Activated T-helper 2 cell treated with anti-CD3 and anti-CD28 coated beads, Interferon-gamma antibody, Interleukin-2, Interleukin-4, amounts not matched to agents 10 μg/mL and 5 μg/mL and 100 μg/mL, durations not matched to agents 14 hours and 24 hours and 36 hours (primary cell): ENCODE data around the gene PTPN23. TPM values are rescaled to one million over a fixed set of nuclear protein-coding genes. Genes with fewer than 3 reads are reported as not detected.
A peak's percentile ranks its signal among the peaks of the same experiment; 100 is the strongest.

Experiments
- DNase-seq: peaks from one replicate; pipeline ENCODE4 v3.0.0; 2021; ENCODE audit warnings: low spot score
- H3K27ac Mint-ChIP-seq: one replicate; pipeline ENCODE4 v1.8.0; 2021; ENCODE audit warnings: mixed read lengths
- H3K27me3 Mint-ChIP-seq: one replicate; pipeline ENCODE4 v1.8.0; 2021; ENCODE audit warnings: low read depth, mixed read lengths
- H3K36me3 Mint-ChIP-seq: one replicate; pipeline ENCODE4 v1.8.0; 2021; ENCODE audit warnings: low read depth, mixed read lengths
- H3K4me1 Mint-ChIP-seq: one replicate; pipeline ENCODE4 v1.8.0; 2021; ENCODE audit warnings: low read depth, mixed read lengths
- H3K4me3 Mint-ChIP-seq: one replicate; pipeline ENCODE4 v1.8.0; 2021; ENCODE audit warnings: low read depth, mild to moderate bottlenecking, moderate library complexity, mixed read lengths
- H3K9me3 Mint-ChIP-seq: one replicate; pipeline ENCODE4 v1.8.0; 2021; ENCODE audit warnings: mixed read lengths
- intact Hi-C: fragments of 100-400 bp; cut with micrococcal nuclease; formaldehyde crosslinking; loops from one replicate; pipeline ENCODE4 v1.15.1; 2023
- total RNA-seq: library from RNA; stranded (reverse); gene quantifications from 2 replicates; pipeline ENCODE4 v1.2.3, GENCODE V29; 2022

Gene PTPN23
- total RNA-seq, 1 donor from 2014 or later: 35.7 TPM

- DNase-seq: peak; percentile 83
- peak overlapping the region; percentile 99 for H3K27ac Mint-ChIP-seq
- intact Hi-C loops: loop anchor here (1.0 to 5.0 kb wide), 3 partner anchors 55 to 367 kb away; partner anchors contain the start of genes ELP6 and SCAP
- H3K36me3 Mint-ChIP-seq: peaks cover 41% of the 10 kb centered on the region
- peak overlapping the region; percentile 65 for H3K4me3 Mint-ChIP-seq
- no peaks in the 10 kb centered on the region for H3K27me3 Mint-ChIP-seq
- no peaks in the 10 kb centered on the region for H3K9me3 Mint-ChIP-seq
- H3K4me1 Mint-ChIP-seq: peaks cover 12% of the 10 kb centered on the region
These were observed 40.0 kb downstream of the PTPN23 start for GRCh38 chr3:47420511-47421484.

DNA sequence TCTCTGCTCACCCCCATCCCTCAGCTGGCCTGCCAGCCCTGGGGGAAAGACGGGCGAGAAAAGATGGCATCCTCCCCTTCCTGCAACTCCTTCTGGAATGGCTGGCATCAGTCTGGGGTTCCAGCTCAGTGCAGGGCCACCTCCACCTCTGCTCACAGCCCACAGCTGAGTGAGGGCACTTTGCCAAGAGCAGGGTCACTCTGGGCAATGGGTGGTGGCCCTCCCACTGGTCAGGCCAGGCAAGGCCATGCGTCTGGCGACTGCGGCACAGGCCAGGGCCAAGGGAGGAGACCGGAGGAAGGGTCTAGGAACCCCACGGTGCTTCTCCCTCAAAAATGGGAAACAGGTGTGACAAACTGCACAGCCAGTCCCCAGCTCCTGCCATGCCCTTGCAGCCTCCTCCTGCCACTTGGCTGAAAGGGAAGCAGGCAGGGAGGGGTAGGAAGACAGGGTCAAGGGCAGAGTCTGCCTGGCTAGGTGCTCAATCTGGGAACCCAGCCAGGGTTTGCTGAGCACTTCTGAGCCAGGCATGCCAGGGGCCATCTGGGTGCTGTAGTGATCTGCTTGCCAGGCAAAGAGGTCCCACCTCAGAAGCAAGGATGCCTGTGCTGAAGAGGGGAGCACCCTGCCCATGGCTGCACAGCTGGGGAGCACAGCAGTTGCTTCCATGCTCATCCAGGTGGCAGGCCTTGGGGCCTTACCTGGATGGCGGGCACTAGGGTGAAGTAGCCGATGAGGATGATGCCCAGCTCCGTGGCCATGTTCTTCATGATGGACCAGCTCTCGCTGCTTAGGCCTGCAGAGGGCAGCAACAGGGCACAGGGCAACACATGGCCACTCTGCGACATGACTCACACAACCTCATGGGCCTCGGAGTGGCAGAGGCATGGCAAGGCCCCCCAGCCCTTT, 41.2 kb downstream of the PTPN23 start:
- Mint-ChIP-seq H3K4me3 (no peak overlapping the region), H3K27me3 (no peaks in the 10 kb centered on the region), H3K4me1 (peaks cover 12% of the 10 kb centered on the region), H3K36me3 (peaks cover 35% of the 10 kb centered on the region), H3K27ac (peak overlapping the region; percentile 99), H3K9me3 (no peaks in the 10 kb centered on the region)
- intact Hi-C loops: loop anchor here (1.0 to 5.0 kb wide), 3 partner anchors 53 to 365 kb away; partner anchors contain the start of genes ELP6 and SCAP
- DNase-seq: no peak

GRCh38 chr3:47422743-47423142, 41.9 kb downstream of the PTPN23 start:
- intact Hi-C loops: loop anchor here (5.0 kb wide), 1 partner anchor 365 kb away; no protein-coding TSS in a partner anchor
- peaks cover 12% of the 10 kb centered on the region for H3K4me1 Mint-ChIP-seq

DNA sequence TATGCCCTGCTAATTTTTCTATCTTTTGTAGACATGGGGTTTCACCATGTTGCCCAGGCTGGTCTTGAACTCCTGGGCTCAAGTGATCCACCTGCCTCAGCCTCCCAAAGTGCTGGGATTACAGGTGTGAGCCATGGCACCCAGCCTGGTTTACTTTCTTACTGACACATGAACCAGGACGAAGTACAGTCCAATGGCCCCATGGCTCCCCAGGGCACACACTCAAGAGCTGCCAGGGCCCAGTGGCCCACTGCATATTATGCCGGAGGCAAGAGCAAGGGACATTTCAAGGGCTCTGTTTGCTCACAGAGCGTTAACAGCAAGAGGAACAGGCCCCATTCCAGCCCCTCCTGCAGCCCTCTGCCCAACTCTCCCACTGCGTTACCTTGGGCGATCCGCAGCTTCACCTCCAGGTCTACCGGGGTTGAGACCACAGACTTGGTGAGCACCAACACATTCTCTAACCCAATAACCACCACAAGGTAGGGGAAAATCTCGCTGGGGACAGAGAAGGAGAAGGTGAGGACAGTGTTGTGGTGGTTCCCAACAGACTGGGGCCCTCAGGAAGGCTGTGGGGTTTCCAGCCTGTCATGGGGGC, 42.8 kb downstream of the PTPN23 start:
- peaks cover 35% of the 10 kb centered on the region for H3K36me3 Mint-ChIP-seq

More at GRCh38 chr3:47422743-47423142, 41.9 kb downstream of the PTPN23 start:
- DNase-seq: no peak
- H3K27ac Mint-ChIP-seq: peak overlapping the region; percentile 57
- no peaks in the 10 kb centered on the region for H3K27me3 Mint-ChIP-seq
- H3K36me3 Mint-ChIP-seq: peaks cover 35% of the 10 kb centered on the region
- no peak overlapping the region for H3K4me3 Mint-ChIP-seq
- H3K9me3 Mint-ChIP-seq: no peaks in the 10 kb centered on the region

GRCh38 chr3:47424434-47425382, 43.9 kb downstream of the PTPN23 start:
- intact Hi-C loops: loop anchor here (5.0 kb wide), 1 partner anchor 363 kb away; no protein-coding TSS in a partner anchor
- peaks cover 12% of the 10 kb centered on the region for H3K4me1 Mint-ChIP-seq

More for the DNA sequence above, 42.8 kb downstream of the PTPN23 start:
- Mint-ChIP-seq H3K27ac (peak overlapping the region; percentile 38), H3K9me3 (no peaks in the 10 kb centered on the region), H3K27me3 (no peaks in the 10 kb centered on the region), H3K4me1 (peaks cover 12% of the 10 kb centered on the region), H3K4me3 (no peak overlapping the region)
- intact Hi-C loops: loop anchor here (5.0 kb wide), 1 partner anchor 364 kb away; no protein-coding TSS in a partner anchor
- no peak for DNase-seq

GRCh38 chr3:47425383-47425778, 44.6 kb downstream of the PTPN23 start:
- peaks cover 12% of the 10 kb centered on the region for H3K4me1 Mint-ChIP-seq
- no peak overlapping the region for H3K27ac Mint-ChIP-seq
- H3K9me3 Mint-ChIP-seq: no peaks in the 10 kb centered on the region
- H3K27me3 Mint-ChIP-seq: no peaks in the 10 kb centered on the region
- DNase-seq: no peak
- H3K36me3 Mint-ChIP-seq: peaks cover 26% of the 10 kb centered on the region
- no peak overlapping the region for H3K4me3 Mint-ChIP-seq
- intact Hi-C loops: no loop called here

More at GRCh38 chr3:47424434-47425382, 43.9 kb downstream of the PTPN23 start:
- Mint-ChIP-seq H3K27me3 (no peaks in the 10 kb centered on the region), H3K36me3 (peaks cover 28% of the 10 kb centered on the region), H3K27ac (no peak overlapping the region), H3K9me3 (no peaks in the 10 kb centered on the region), H3K4me3 (no peak overlapping the region)
- no peak for DNase-seq

GRCh38 chr3:47425959-47426358, 45.1 kb downstream of the PTPN23 start:
- Mint-ChIP-seq H3K9me3 (no peaks in the 10 kb centered on the region), H3K27me3 (no peaks in the 10 kb centered on the region), H3K27ac (no peak overlapping the region), H3K4me1 (peaks cover 9% of the 10 kb centered on the region), H3K36me3 (peaks cover 24% of the 10 kb centered on the region), H3K4me3 (no peak overlapping the region)
- DNase-seq: no peak
- intact Hi-C loops: no loop called here

DNA sequence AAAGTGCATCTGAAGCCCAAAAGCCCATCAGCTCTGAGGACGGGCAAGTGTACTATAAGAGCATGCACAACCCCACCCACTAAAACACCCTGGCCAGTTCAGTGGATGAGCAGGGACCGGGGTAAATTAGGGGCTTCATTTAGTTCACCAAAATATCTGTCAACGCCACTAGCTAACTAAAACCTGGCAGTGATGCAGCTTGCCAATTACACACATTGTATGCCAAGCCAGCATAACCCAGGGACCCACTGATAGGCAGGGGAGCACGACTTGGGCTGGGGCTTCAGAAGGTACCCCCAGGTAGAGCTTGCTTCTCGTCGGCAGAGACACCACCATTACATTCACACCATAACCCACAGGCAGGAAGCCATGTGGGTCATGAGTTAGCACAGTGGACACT, 47.0 kb downstream of the PTPN23 start:
- no peaks in the 10 kb centered on the region for H3K9me3 Mint-ChIP-seq
- H3K27me3 Mint-ChIP-seq: no peaks in the 10 kb centered on the region
- H3K27ac Mint-ChIP-seq: no peak overlapping the region
- no peak for DNase-seq
- no peaks in the 10 kb centered on the region for H3K4me1 Mint-ChIP-seq
- H3K4me3 Mint-ChIP-seq: no peak overlapping the region
- peaks cover 22% of the 10 kb centered on the region for H3K36me3 Mint-ChIP-seq
- intact Hi-C loops: no loop called here

- intact Hi-C loops: no loop called here
- Mint-ChIP-seq H3K27ac (no peak overlapping the region), H3K4me3 (no peak overlapping the region), H3K9me3 (no peaks in the 10 kb centered on the region), H3K27me3 (no peaks in the 10 kb centered on the region), H3K36me3 (peaks cover 20% of the 10 kb centered on the region), H3K4me1 (peaks cover 2% of the 10 kb centered on the region)
- DNase-seq: no peak
These were observed 47.8 kb downstream of the PTPN23 start for GRCh38 chr3:47428662-47429061.

GRCh38 chr3:47429476-47430270, 48.9 kb downstream of the PTPN23 start:
- intact Hi-C loops: no loop called here
- no peak for DNase-seq
- H3K36me3 Mint-ChIP-seq: peaks cover 26% of the 10 kb centered on the region
- H3K9me3 Mint-ChIP-seq: no peaks in the 10 kb centered on the region
- H3K4me1 Mint-ChIP-seq: peaks cover 6% of the 10 kb centered on the region
- H3K27me3 Mint-ChIP-seq: no peaks in the 10 kb centered on the region
- no peak overlapping the region for H3K27ac Mint-ChIP-seq
- H3K4me3 Mint-ChIP-seq: no peak overlapping the region

DNA sequence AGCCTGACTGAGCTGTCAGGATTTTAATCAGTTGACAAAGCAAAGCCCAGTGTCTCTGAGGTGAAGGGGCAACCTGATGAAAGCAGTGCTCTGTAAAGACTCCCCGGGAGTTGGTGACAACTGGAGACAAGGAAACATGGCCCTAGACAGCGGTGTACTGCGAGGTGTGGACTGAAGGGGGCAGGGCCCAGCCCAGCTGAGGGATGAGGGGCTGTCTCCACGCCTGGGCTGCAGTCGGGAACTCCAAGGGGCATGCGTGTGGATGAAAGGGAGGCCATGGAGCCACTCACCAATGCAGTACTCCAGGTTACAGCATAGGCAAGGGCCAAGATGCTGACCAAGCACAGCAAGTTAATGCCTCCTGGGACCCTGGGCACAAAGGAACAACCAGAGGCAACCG, 49.8 kb downstream of the PTPN23 start:
- H3K4me1 Mint-ChIP-seq: peaks cover 6% of the 10 kb centered on the region
- no peaks in the 10 kb centered on the region for H3K27me3 Mint-ChIP-seq

More for the DNA sequence above, 49.8 kb downstream of the PTPN23 start:
- Mint-ChIP-seq H3K4me3 (no peak overlapping the region), H3K27ac (no peak overlapping the region), H3K36me3 (peaks cover 27% of the 10 kb centered on the region), H3K9me3 (no peaks in the 10 kb centered on the region)
- no peak for DNase-seq
- intact Hi-C loops: no loop called here
